ENCODE data around the gene CTNNA2. TPM values are rescaled to one million over a fixed set of nuclear protein-coding genes. Genes with fewer than 3 reads are reported as not detected.

CTNNA2 gene
- polyA plus RNA-seq, 1 of the 3 experiments (the other 2 are of a cell fraction): 0.30 TPM

GRCh38 chr2:80464275-80464674 lies 951.4 kb downstream of the CTNNA2 start:
- no peak for DNase-seq
- ChIA-PET CTCF (interaction anchor here (1.3 kb wide), 1 partner anchor 16 kb away, joined by 6 read pairs; no protein-coding TSS in a partner anchor), POLR2A (no interaction called here)
- H2AFZ ChIP-seq (ENCODE audit: low read depth): no peak overlapping the region
- no peaks in the 10 kb centered on the region for H3K36me3 ChIP-seq (replicated peaks in 1 of 2; ENCODE audit: control insufficient read depth in 1 of 2, insufficient read depth in 2 of 2, low read length in 1 of 2)
- no peaks in the 10 kb centered on the region for H3K4me1 ChIP-seq (ENCODE audit: control insufficient read depth in 1 of 2, insufficient read depth in 2 of 2, low read depth in 1 of 2, low read length in 1 of 2)
- no peaks in the 10 kb centered on the region for H3K79me2 ChIP-seq (ENCODE audit: insufficient read depth)
- no peaks in the 10 kb centered on the region for H3K27me3 ChIP-seq (ENCODE audit: insufficient read depth)
- WGBS (ENCODE audit: low lambda C conversion rate): 25% methylated on average over 1 of the region's 1 CpG
- H4K20me1 ChIP-seq (ENCODE audit: insufficient read depth): no peaks in the 10 kb centered on the region
- H3K4me2 ChIP-seq: no peak overlapping the region
- no peak overlapping the region for H3K4me3 ChIP-seq (ENCODE audit: low read depth in 2 of 2, low read length in 1 of 2)
- H3K9me2 ChIP-seq: no peaks in the 10 kb centered on the region
- TF ChIP-seq GATA2 (CRISPR knock-in tag; IDR thresholded peaks at IDR 0.05) (no peak), NRF1 (IDR thresholded peaks at IDR 0.05; ENCODE audit: low read depth, low read length) (no peak), ZBTB33 (IDR thresholded peaks at IDR 0.05; ENCODE audit: borderline replicate concordance, low read depth) (no peak), SMC3 (IDR thresholded peaks at IDR 0.05; ENCODE audit: low read depth, low read length) (no peak), PBX3 (IDR thresholded peaks at IDR 0.05) (no peak), FOSL2 (IDR thresholded peaks at IDR 0.05; ENCODE audit: borderline replicate concordance, low read depth) (no peak), TCF12 (IDR thresholded peaks at IDR 0.05) (no peak), RCOR1 (IDR thresholded peaks at IDR 0.05; ENCODE audit: low read length) (no peak), GABPA (IDR thresholded peaks at IDR 0.05; ENCODE audit: low read depth) (no peak), POLR2AphosphoS5 (IDR thresholded peaks at IDR 0.05; ENCODE audit: low read depth, low read length) (no peak), NFIC (IDR thresholded peaks at IDR 0.05; ENCODE audit: borderline replicate concordance) (no peak), YY1 (IDR thresholded peaks at IDR 0.05; ENCODE audit: low read depth) (no peak), REST (IDR thresholded peaks at IDR 0.05; ENCODE audit: low read depth, low read length) (no peak), ELF1 (IDR thresholded peaks at IDR 0.05) (no peak), RAD21 (IDR thresholded peaks at IDR 0.05; ENCODE audit: low read length) (no peak), MEF2A (IDR thresholded peaks at IDR 0.05; ENCODE audit: borderline replicate concordance, low read depth) (no peak), IRF3 (IDR thresholded peaks at IDR 0.05; ENCODE audit: low read depth, low read length) (no peak), TAF1 (IDR thresholded peaks at IDR 0.05; ENCODE audit: borderline replicate concordance, low read depth, low read length) (no peak), MXI1 (IDR thresholded peaks at IDR 0.05; ENCODE audit: low read depth, low read length) (no peak)
- H3K27ac ChIP-seq (ENCODE audit: low read depth in 2 of 2, low read length in 1 of 2): no peak overlapping the region
- no peaks in the 10 kb centered on the region for H3K9me3 ChIP-seq
- H3F3A ChIP-seq (replicated peaks; ENCODE audit: insufficient read depth): no peaks in the 10 kb centered on the region
- H3K9ac ChIP-seq: no peak overlapping the region

All from SK-N-SH (cell line).